Gastrocnemius medialis (tissue), 4 donors: ENCODE measurements around the gene GRID1.

Experiments
- POLR2A ChIP-seq, 2 donors: fragments of 450-650 bp; IDR thresholded peaks; one replicate each; pipeline ENCODE4 v1.6.1; 2017; ENCODE audit warnings: antibody characterized with exemption in 2 of 2, mild to moderate bottlenecking in 2 of 2, moderate library complexity in 2 of 2
- TF ChIP-seq, protein P1 (sequence below), 5 experiments: fragments of 450-650 bp in 3 of 5; fragments of 200-600 bp in 2 of 5; sonication (generic) in 2 of 5; IDR thresholded peaks in 4 of 5; conservative IDR thresholded peaks in 1 of 5; 1 replicate in 4 of 5; 2 replicates in 1 of 5; pipeline ENCODE4 v1.5.1; 2016 to 2019; ENCODE audit warnings: antibody characterized with exemption in 5 of 5, mild to moderate bottlenecking in 3 of 5, moderate library complexity in 3 of 5

DNA sequence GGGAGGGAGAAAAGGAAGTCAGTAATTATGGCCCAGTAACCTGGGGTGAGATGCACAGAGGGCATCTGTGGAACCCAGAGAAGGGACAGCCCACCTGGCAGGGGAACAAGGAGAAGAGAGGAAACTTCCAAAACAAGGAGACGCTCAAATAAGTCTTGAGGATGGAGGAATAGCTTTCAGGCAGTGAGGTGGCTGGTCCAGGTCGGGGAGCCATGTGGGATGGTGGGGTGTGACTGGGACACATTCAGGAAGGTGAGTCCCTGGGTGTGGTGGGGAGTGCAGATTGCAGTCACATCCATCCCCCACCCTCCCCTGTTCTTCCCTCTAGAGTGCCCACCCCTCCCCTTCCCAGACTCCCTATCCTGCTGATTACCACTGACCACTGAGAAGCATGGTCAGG, 175.4 kb downstream of the GRID1 start:
- TF ChIP-seq, protein P1, sequence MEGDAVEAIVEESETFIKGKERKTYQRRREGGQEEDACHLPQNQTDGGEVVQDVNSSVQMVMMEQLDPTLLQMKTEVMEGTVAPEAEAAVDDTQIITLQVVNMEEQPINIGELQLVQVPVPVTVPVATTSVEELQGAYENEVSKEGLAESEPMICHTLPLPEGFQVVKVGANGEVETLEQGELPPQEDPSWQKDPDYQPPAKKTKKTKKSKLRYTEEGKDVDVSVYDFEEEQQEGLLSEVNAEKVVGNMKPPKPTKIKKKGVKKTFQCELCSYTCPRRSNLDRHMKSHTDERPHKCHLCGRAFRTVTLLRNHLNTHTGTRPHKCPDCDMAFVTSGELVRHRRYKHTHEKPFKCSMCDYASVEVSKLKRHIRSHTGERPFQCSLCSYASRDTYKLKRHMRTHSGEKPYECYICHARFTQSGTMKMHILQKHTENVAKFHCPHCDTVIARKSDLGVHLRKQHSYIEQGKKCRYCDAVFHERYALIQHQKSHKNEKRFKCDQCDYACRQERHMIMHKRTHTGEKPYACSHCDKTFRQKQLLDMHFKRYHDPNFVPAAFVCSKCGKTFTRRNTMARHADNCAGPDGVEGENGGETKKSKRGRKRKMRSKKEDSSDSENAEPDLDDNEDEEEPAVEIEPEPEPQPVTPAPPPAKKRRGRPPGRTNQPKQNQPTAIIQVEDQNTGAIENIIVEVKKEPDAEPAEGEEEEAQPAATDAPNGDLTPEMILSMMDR (IDR thresholded peaks at IDR 0.05 in 4 of 5, conservative IDR thresholded peaks at IDR 0.05 in 1 of 5) = no peak
- TF ChIP-seq POLR2A (IDR thresholded peaks at IDR 0.05) = no peak
